ENCODE data around the gene DEFB123. TPM values are rescaled to one million over a fixed set of nuclear protein-coding genes. Genes with fewer than 3 reads are reported as not detected.
"Not testable (repeated sequence)": the region's sequence is repeated elsewhere in the genome, so short reads cannot be mapped to it uniquely, and the experiment has no call there.

DEFB123 gene
- not detected for total RNA-seq

GRCh38 chr20:31440012-31440659, at the start of gene DEFB123:
TSS of gene DEFB123 (plus strand) at chr20:31440632. CDS start at chr20:31440699, 67 bp downstream.
- H3K9me3 Mint-ChIP-seq, result no peaks in the 10 kb centered on the region
- DNase-seq, result no peak
- no peaks in the 10 kb centered on the region for H3K4me1 Mint-ChIP-seq
- H3K36me3 Mint-ChIP-seq (ENCODE audit: low read depth), result no peaks in the 10 kb centered on the region
- CTCF ChIA-PET, result interaction anchor here (1.9 kb wide), 1 partner anchor 63 kb away, joined by 4 read pairs; no protein-coding TSS in a partner anchor
- POLR2A ChIA-PET, result no interaction called here
- H3K27me3 Mint-ChIP-seq, result no peaks in the 10 kb centered on the region
- no peak within 1 kb of the TSS for H3K27ac Mint-ChIP-seq
- no peak within 1 kb of the TSS for H3K4me3 Mint-ChIP-seq

GRCh38 chr20:31392836-31393235, 47.6 kb upstream of the DEFB123 start:
- POLR2A ChIA-PET, result no interaction called here
- H3K27me3 Mint-ChIP-seq, result peaks cover 2% of the 10 kb centered on the region
- CTCF ChIA-PET, result no interaction called here

GRCh38 chr20:31394900-31395299, 45.5 kb upstream of the DEFB123 start:
- H3K27ac Mint-ChIP-seq, result no peak overlapping the region
- CTCF ChIA-PET, result no interaction called here

More at GRCh38 chr20:31392836-31393235, 47.6 kb upstream of the DEFB123 start:
- no peaks in the 10 kb centered on the region for H3K36me3 Mint-ChIP-seq (ENCODE audit: low read depth)
- H3K4me3 Mint-ChIP-seq, result no peak overlapping the region
- DNase-seq, result no peak
- no peaks in the 10 kb centered on the region for H3K4me1 Mint-ChIP-seq
- no peaks in the 10 kb centered on the region for H3K9me3 Mint-ChIP-seq
- no peak overlapping the region for H3K27ac Mint-ChIP-seq

GRCh38 chr20:31403886-31404285, 36.5 kb upstream of the DEFB123 start:
- no peak overlapping the region for H3K4me3 Mint-ChIP-seq
- no peaks in the 10 kb centered on the region for H3K4me1 Mint-ChIP-seq
- CTCF ChIA-PET, result interaction anchor here (0.5 kb wide), 1 partner anchor 17 kb away, joined by 3 read pairs; no protein-coding TSS in a partner anchor
- no peak overlapping the region for H3K27ac Mint-ChIP-seq
- POLR2A ChIA-PET, result no interaction called here
- no peaks in the 10 kb centered on the region for H3K36me3 Mint-ChIP-seq (ENCODE audit: low read depth)
- no peak for DNase-seq
- H3K27me3 Mint-ChIP-seq, result no peaks in the 10 kb centered on the region
- H3K9me3 Mint-ChIP-seq, result no peaks in the 10 kb centered on the region

More at GRCh38 chr20:31394900-31395299, 45.5 kb upstream of the DEFB123 start:
- Mint-ChIP-seq H3K36me3 (ENCODE audit: low read depth) (no peaks in the 10 kb centered on the region), H3K9me3 (no peaks in the 10 kb centered on the region), H3K4me3 (no peak overlapping the region), H3K4me1 (no peaks in the 10 kb centered on the region), H3K27me3 (peaks cover 2% of the 10 kb centered on the region)
- no peak for DNase-seq
- POLR2A ChIA-PET, result no interaction called here

- H3K4me3 Mint-ChIP-seq, result no peak within 1 kb of the TSS
- no peak for DNase-seq
- H3K27ac Mint-ChIP-seq, result no peak within 1 kb of the TSS
- H3K4me1 Mint-ChIP-seq, result no peaks in the 10 kb centered on the region
- ChIA-PET CTCF (no interaction called here), POLR2A (no interaction called here)
- peaks cover 2% of the 10 kb centered on the region for H3K27me3 Mint-ChIP-seq
- H3K9me3 Mint-ChIP-seq, result no peaks in the 10 kb centered on the region
- H3K36me3 Mint-ChIP-seq (ENCODE audit: low read depth), result no peaks in the 10 kb centered on the region
Observed at GRCh38 chr20:31406115-31406514, 34.3 kb upstream of the DEFB123 start, which contains the start of gene DEFB121. TSS of gene DEFB121 (minus strand) at chr20:31406215. CDS start at chr20:31406152, 63 bp downstream.

GRCh38 chr20:31410011-31410410, 30.4 kb upstream of the DEFB123 start:
- Mint-ChIP-seq H3K9me3 (no peaks in the 10 kb centered on the region), H3K27ac (no peak overlapping the region), H3K36me3 (ENCODE audit: low read depth) (no peaks in the 10 kb centered on the region), H3K4me3 (no peak overlapping the region), H3K4me1 (no peaks in the 10 kb centered on the region), H3K27me3 (peaks cover 5% of the 10 kb centered on the region)
- POLR2A ChIA-PET, result no interaction called here
- CTCF ChIA-PET, result no interaction called here
- no peak for DNase-seq

GRCh38 chr20:31414381-31414780, 26.1 kb upstream of the DEFB123 start:
- DNase-seq, result no peak
- Mint-ChIP-seq H3K4me1 (no peaks in the 10 kb centered on the region), H3K27ac (no peak overlapping the region), H3K4me3 (no peak overlapping the region), H3K27me3 (peaks cover 5% of the 10 kb centered on the region), H3K36me3 (ENCODE audit: low read depth) (no peaks in the 10 kb centered on the region), H3K9me3 (no peaks in the 10 kb centered on the region)
- POLR2A ChIA-PET, result no interaction called here
- CTCF ChIA-PET, result no interaction called here

- H3K27me3 Mint-ChIP-seq, result peaks cover 3% of the 10 kb centered on the region
- ChIA-PET POLR2A (no interaction called here), CTCF (no interaction called here)
- no peaks in the 10 kb centered on the region for H3K4me1 Mint-ChIP-seq
- no peak overlapping the region for H3K27ac Mint-ChIP-seq
- H3K4me3 Mint-ChIP-seq, result no peak overlapping the region
- H3K9me3 Mint-ChIP-seq, result no peaks in the 10 kb centered on the region
- no peaks in the 10 kb centered on the region for H3K36me3 Mint-ChIP-seq (ENCODE audit: low read depth)
- DNase-seq, result no peak
Observed at GRCh38 chr20:31415653-31416052, 24.8 kb upstream of the DEFB123 start.

GRCh38 chr20:31418307-31418706, 22.1 kb upstream of the DEFB123 start:
- H3K36me3 Mint-ChIP-seq (ENCODE audit: low read depth), result no peaks in the 10 kb centered on the region

GRCh38 chr20:31425797-31426196, 14.6 kb upstream of the DEFB123 start:
- ChIA-PET CTCF (no interaction called here), POLR2A (no interaction called here)
- DNase-seq, result no peak
- Mint-ChIP-seq H3K9me3 (no peaks in the 10 kb centered on the region), H3K36me3 (ENCODE audit: low read depth) (no peaks in the 10 kb centered on the region), H3K27ac (no peak overlapping the region), H3K4me3 (no peak overlapping the region), H3K4me1 (no peaks in the 10 kb centered on the region), H3K27me3 (peaks cover 11% of the 10 kb centered on the region)

More at GRCh38 chr20:31418307-31418706, 22.1 kb upstream of the DEFB123 start:
- no peak overlapping the region for H3K4me3 Mint-ChIP-seq
- peaks cover 5% of the 10 kb centered on the region for H3K27me3 Mint-ChIP-seq
- no peak overlapping the region for H3K27ac Mint-ChIP-seq
- H3K4me1 Mint-ChIP-seq, result no peaks in the 10 kb centered on the region
- ChIA-PET POLR2A (no interaction called here), CTCF (no interaction called here)
- H3K9me3 Mint-ChIP-seq, result no peaks in the 10 kb centered on the region
- DNase-seq, result no peak

- H3K9me3 Mint-ChIP-seq; H3K4me3 Mint-ChIP-seq; H3K36me3 Mint-ChIP-seq (ENCODE audit: low read depth); CTCF ChIA-PET; H3K4me1 Mint-ChIP-seq; DNase-seq; H3K27ac Mint-ChIP-seq; POLR2A ChIA-PET: not testable (repeated sequence)
- H3K27me3 Mint-ChIP-seq, result peaks cover 15% of the 10 kb centered on the region
Observed at GRCh38 chr20:31426891-31427551, 13.4 kb upstream of the DEFB123 start.

- H3K4me3 Mint-ChIP-seq; POLR2A ChIA-PET; CTCF ChIA-PET; H3K4me1 Mint-ChIP-seq; H3K36me3 Mint-ChIP-seq (ENCODE audit: low read depth); DNase-seq; H3K9me3 Mint-ChIP-seq; H3K27ac Mint-ChIP-seq: not testable (repeated sequence)
- peaks cover 17% of the 10 kb centered on the region for H3K27me3 Mint-ChIP-seq
Observed at GRCh38 chr20:31427576-31427975, 12.9 kb upstream of the DEFB123 start.

- H3K4me3 Mint-ChIP-seq, result no peak overlapping the region
- H3K36me3 Mint-ChIP-seq (ENCODE audit: low read depth), result no peaks in the 10 kb centered on the region
- H3K4me1 Mint-ChIP-seq, result no peaks in the 10 kb centered on the region
Observed at GRCh38 chr20:31430568-31431115, 9.8 kb upstream of the DEFB123 start.

More at GRCh38 chr20:31430568-31431115, 9.8 kb upstream of the DEFB123 start:
- DNase-seq, result no peak
- ChIA-PET POLR2A (no interaction called here), CTCF (no interaction called here)
- H3K27me3 Mint-ChIP-seq, result peaks cover 12% of the 10 kb centered on the region
- H3K9me3 Mint-ChIP-seq, result no peaks in the 10 kb centered on the region
- H3K27ac Mint-ChIP-seq, result no peak overlapping the region

Measured in activated CD4-positive, alpha-beta T cell treated with anti-CD3 and anti-CD28 coated beads, Interleukin-2, amount 10 ng/mL, durations not matched to agents 7 days and 5 days (primary cell).